OCI-LY1 (cell line): ENCODE data around the gene ZXDC.

Source experiments
- CTCF ChIP-seq: fragments of 200-600 bp; sonication (generic), shearing (Covaris generic); IDR thresholded peaks from 2 replicates; pipeline ENCODE4 v1.5.1; 2017; ENCODE audit warnings: mild to moderate bottlenecking, antibody characterized with exemption, low read length, moderate library complexity, mixed read lengths
- EZH2 ChIP-seq: fragments of 200-600 bp; sonication (generic), shearing (Covaris generic); IDR thresholded peaks from 2 replicates; pipeline ENCODE4 v1.8.0; 2017; ENCODE audit warnings: borderline replicate concordance, mixed run types, mild to moderate bottlenecking, antibody characterized with exemption, low read length, moderate library complexity, mixed read lengths

GRCh38 chr3:126516936-126517290 is 41.2 kb upstream of the ZXDC start:
- TF ChIP-seq CTCF (no peak), EZH2 (no peak)
